Thymus (tissue), 11 donors: ENCODE data around the gene ZNF543. TPM values are rescaled to one million over a fixed set of nuclear protein-coding genes. Genes with fewer than 3 reads are reported as not detected.
A peak's percentile ranks its signal among the peaks of the same experiment; 100 is the strongest.

Experiments used
- DNase-seq, 9 donors: peaks; one replicate each; pipeline ENCODE4 v3.0.0-alpha.2; 2013; ENCODE audit warnings: low spot score in 9 of 9, low read depth in 6 of 9, missing footprints in 1 of 9
- H3K27ac ChIP-seq, 2 donors: one replicate each; pipeline ENCODE4 v1.5.1; 2013; ENCODE audit warnings: control low read depth in 1 of 2, low read depth in 1 of 2, low read length in 1 of 2, mild to moderate bottlenecking in 1 of 2, moderate library complexity in 1 of 2
- H3K27me3 ChIP-seq, 2 donors: one replicate each; pipeline ENCODE4 v1.5.1; 2013; ENCODE audit warnings: low read length in 1 of 2; ENCODE audit not compliant: control insufficient read depth in 2 of 2, insufficient read depth in 1 of 2
- H3K36me3 ChIP-seq, 2 donors: one replicate each; pipeline ENCODE4 v1.5.1; 2013; ENCODE audit warnings: low read length in 1 of 2, mild to moderate bottlenecking in 1 of 2, moderate library complexity in 1 of 2; ENCODE audit not compliant: control insufficient read depth in 2 of 2, insufficient read depth in 2 of 2
- H3K4me1 ChIP-seq, 2 donors: one replicate each; pipeline ENCODE4 v1.5.1; 2013; ENCODE audit warnings: low read length in 2 of 2; ENCODE audit not compliant: control insufficient read depth in 2 of 2, insufficient read depth in 2 of 2
- H3K4me3 ChIP-seq, 2 donors: one replicate each; pipeline ENCODE4 v1.5.1; 2013; ENCODE audit warnings: low read length in 2 of 2, control low read depth in 1 of 2, mild to moderate bottlenecking in 1 of 2
- H3K9me3 ChIP-seq, 2 donors: one replicate each; pipeline ENCODE4 v1.5.1; 2013; ENCODE audit warnings: low read length in 1 of 2, mild to moderate bottlenecking in 1 of 2; ENCODE audit not compliant: control insufficient read depth in 2 of 2, insufficient read depth in 1 of 2
- WGBS: extraction: QIAGEN DNeasy Blood & Tissue Kit; methylation state at CpG from one replicate; pipeline ENCODE4 v1.1.7; 2013; 5-methylcytosine and 5-hydroxymethylcytosine counted together
- polyA plus RNA-seq: library from polyadenylated mRNA; stranded (reverse); fragments of 200-250 nt; gene quantifications from one replicate; pipeline ENCODE4 v1.2.3, GENCODE V29; 2013
- total RNA-seq: library from RNA; stranded (reverse); fragments of 120-200 nt; gene quantifications from one replicate; pipeline ENCODE4 v1.2.4, GENCODE V29; 2013
- donor health status: healthy.

Gene ZNF543
- total and polyA plus RNA-seq, 2 donors: 3.9 to 10.3 TPM

DNA sequence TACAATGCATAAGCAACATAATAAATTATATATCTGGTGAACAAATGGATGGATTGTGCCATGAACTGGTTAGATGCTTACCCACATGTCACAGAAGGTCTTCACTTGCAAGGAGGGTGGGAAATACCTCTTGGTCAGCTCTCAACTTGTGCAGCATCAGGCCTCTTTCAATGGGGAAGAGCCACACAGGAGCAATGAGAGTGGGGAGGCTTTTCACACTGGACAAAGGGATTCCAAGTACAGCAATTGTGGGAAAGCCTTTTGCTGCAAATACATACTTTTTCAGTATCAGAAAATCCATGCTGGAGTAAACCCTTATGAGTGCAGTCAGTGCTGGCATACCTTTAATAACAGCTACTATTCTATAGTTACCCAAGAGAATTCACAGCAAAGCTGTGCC, 11.8 kb upstream of the ZNF543 start:
- no peak for DNase-seq
- H3K27me3 ChIP-seq: no peaks in the 10 kb centered on the region
- peaks cover 0 to 2% of the 10 kb centered on the region in 2 donors for H3K36me3 ChIP-seq
- no peaks in the 10 kb centered on the region for H3K4me1 ChIP-seq
- no peak overlapping the region for H3K27ac ChIP-seq
- no peak overlapping the region for H3K4me3 ChIP-seq
- no peaks in the 10 kb centered on the region for H3K9me3 ChIP-seq

DNA sequence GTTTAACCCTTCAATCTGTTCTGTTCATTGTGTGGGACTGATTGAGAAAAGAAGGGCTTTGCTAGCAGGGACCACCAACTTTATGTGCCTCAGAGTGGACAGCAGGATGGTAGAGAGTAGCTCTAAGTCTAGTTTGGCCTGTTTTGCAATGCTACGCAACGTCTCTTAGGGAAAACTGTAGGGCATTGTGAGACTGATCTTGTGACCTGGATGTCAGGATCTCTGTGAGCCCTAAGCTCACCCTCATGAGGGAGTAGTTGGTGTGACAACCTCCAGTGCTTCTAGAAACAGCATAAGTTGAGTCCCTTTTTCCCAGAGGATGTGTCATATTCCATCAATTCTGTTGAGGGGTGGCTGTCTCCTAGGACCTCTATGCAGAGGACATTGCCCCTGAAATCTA, 9.5 kb upstream of the ZNF543 start:
- no peak overlapping the region for H3K4me3 ChIP-seq
- 93% methylated on average over 2 of the region's 2 CpGs for WGBS
- H3K36me3 ChIP-seq: no peaks in the 10 kb centered on the region
- no peaks in the 10 kb centered on the region for H3K9me3 ChIP-seq
- peaks cover 0 to 6% of the 10 kb centered on the region in 2 donors for H3K27me3 ChIP-seq
- no peak for DNase-seq
- H3K4me1 ChIP-seq: no peaks in the 10 kb centered on the region
- H3K27ac ChIP-seq: no peak overlapping the region

DNA sequence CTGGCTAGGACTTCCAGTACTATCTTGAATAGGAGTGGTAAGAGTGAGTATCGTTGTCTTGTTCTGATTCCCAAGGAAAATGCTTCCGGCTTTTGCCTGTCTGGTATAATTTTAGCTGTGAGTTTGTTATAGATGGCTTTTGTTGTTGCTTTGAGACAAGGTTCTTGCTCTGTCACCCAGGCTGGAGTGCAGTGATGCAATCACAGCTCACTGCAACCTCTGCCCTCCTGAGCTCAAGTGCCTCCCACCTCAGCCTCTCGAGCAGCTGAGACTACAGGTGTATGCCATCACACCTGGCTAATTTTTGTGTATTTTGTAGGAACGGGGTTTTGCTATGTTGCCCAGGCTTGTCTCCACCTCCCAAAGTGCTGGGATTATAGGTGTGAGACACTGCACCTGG, 6.1 kb upstream of the ZNF543 start:
- no peak for DNase-seq
- Histone ChIP-seq H3K9me3 (no peaks in the 10 kb centered on the region), H3K4me3 (no peak overlapping the region), H3K36me3 (no peaks in the 10 kb centered on the region), H3K27ac (no peak overlapping the region), H3K4me1 (no peaks in the 10 kb centered on the region), H3K27me3 (peaks cover 19 to 35% of the 10 kb centered on the region in 2 donors)
- whole genome bisulfite sequencing: 86% methylated on average over 4 of the region's 4 CpGs

DNA sequence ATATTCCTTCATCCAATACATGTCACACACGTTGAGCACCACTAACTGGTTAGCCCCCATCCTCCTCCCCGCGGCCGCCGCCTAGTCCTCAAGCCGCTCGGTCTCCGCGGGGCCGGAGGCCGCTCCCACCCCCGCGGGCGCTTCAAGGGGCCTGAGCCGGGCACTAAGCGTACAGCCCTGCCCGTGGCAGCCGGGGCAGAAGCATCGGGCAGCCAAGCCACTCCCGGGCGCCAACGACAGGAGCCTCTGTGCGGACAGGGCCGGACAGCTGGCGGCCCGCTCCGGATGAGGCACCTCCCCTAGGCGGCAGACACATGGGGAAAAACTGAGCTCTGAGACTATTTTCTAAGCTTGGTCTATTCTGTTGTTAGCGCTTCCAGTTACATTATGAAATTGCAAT, 2.8 kb upstream of the ZNF543 start:
- WGBS: 19% methylated on average over 29 of the region's 29 CpGs
- Histone ChIP-seq H3K9me3 (no peaks in the 10 kb centered on the region), H3K27ac (no peak overlapping the region), H3K4me1 (peaks cover 14 to 18% of the 10 kb centered on the region in 2 donors), H3K4me3 (no peak overlapping the region), H3K27me3 (peaks cover 19 to 35% of the 10 kb centered on the region in 2 donors), H3K36me3 (no peaks in the 10 kb centered on the region)
- DNase-seq: no peak

DNA sequence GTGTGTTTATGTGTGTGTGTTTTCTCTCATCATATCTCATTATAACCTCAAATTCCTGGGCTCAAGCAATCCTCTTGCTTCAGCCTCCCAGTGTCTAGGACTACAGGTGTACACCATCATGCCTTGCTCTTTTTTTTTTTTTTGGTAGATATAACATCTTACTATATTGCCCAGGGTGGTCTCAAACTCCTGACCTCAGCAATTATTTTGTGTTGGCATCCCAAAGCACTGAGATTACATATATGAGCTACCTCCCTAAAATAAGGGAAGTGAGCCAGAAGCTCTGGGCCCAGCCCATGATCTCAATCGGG, 448 bp upstream of the ZNF543 start:
- DNase-seq: no peak
- WGBS: 2% methylated on average over 1 of the region's 1 CpG
- peak overlapping the region; percentile 83 to 93 for H3K27ac ChIP-seq

DNA sequence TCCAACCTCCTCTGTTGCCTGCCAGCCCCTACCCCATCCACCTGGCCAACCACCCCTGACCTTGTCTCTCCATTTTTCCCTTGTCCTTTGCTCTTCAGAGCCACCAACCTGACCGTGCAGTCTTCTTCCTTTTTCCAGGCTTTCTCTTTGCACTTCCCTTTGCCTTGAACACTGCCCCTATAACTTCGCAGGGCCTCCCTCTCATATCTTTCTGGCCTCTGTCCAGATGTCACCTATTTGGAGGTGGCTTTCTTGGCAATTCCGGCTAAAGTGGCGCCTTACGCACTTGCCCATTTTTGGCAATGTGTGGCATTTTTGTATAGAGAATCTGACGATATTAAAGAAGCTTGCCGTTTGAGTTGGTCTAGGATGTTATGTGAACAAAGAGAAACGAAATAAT, 844 bp downstream of the ZNF543 start:
- Histone ChIP-seq H3K27ac (no peak overlapping the region), H3K4me3 (peak overlapping the region; percentile 65 to 93), H3K36me3 (peaks cover 24% of the 10 kb centered on the region in 2 donors), H3K9me3 (no peaks in the 10 kb centered on the region), H3K4me1 (peaks cover 18% of the 10 kb centered on the region in 2 donors), H3K27me3 (peaks cover 18 to 26% of the 10 kb centered on the region in 2 donors)
- 61% methylated on average over 8 of the region's 8 CpGs for WGBS
- peak in 1 of 9 donors; percentile 4 for DNase-seq

More for the DNA sequence above, 448 bp upstream of the ZNF543 start:
- no peaks in the 10 kb centered on the region for H3K9me3 ChIP-seq
- peak overlapping the region; percentile 65 to 93 for H3K4me3 ChIP-seq
- H3K36me3 ChIP-seq: peaks cover 11 to 12% of the 10 kb centered on the region in 2 donors
- peaks cover 19 to 32% of the 10 kb centered on the region in 2 donors for H3K27me3 ChIP-seq
- peaks cover 18% of the 10 kb centered on the region in 2 donors for H3K4me1 ChIP-seq

DNA sequence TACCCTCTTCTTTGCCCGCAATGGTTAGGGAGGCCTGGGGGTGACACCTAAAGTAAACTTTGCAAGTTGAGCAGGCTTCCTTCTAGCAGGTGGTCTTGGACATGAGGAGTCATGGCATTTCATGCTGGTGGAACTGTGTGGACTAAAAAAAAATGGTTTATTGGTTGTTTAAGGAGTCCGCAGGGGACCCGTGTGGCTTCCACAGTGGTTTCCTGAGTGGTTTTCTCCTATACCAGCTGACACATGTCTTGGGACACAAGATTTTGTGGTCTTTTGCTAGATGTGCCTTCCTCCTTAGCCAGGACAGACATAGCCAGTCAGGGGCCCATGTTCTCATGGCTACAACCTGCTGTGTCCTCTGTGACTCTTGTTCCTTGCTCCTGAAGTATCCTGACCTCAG, 1.5 kb downstream of the ZNF543 start:
- Histone ChIP-seq H3K4me3 (no peak overlapping the region), H3K4me1 (peaks cover 18% of the 10 kb centered on the region in 2 donors), H3K36me3 (peaks cover 30% of the 10 kb centered on the region in 2 donors), H3K27ac (no peak overlapping the region), H3K9me3 (no peaks in the 10 kb centered on the region), H3K27me3 (peaks cover 14 to 20% of the 10 kb centered on the region in 2 donors)
- WGBS: 37% methylated on average over 3 of the region's 3 CpGs
- DNase-seq: no peak

DNA sequence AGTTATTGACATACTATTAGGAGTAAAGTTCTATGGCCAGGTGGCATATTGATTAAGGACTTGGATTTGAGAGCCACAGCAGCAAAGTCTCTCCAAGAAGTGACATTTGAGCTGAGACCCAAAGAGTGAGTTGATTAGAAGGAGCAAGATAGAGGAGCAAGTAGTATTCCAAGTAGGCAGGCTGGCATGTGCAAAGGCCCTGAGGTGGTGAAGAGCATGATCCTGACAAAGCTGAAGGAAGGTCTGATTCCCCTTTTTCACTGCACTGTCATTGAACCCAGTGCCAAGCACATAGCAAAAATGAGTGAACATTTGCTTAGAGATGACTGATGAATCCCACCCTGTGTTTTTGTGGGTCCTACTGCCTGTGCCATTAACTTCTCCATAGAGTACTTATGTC, 4.7 kb downstream of the ZNF543 start:
- Histone ChIP-seq H3K36me3 (peaks cover 56% of the 10 kb centered on the region in 2 donors), H3K4me3 (no peak overlapping the region), H3K27ac (no peak overlapping the region), H3K9me3 (peaks cover 0 to 4% of the 10 kb centered on the region in 2 donors), H3K4me1 (peaks cover 14 to 15% of the 10 kb centered on the region in 2 donors), H3K27me3 (no peaks in the 10 kb centered on the region)
- no peak for DNase-seq

DNA sequence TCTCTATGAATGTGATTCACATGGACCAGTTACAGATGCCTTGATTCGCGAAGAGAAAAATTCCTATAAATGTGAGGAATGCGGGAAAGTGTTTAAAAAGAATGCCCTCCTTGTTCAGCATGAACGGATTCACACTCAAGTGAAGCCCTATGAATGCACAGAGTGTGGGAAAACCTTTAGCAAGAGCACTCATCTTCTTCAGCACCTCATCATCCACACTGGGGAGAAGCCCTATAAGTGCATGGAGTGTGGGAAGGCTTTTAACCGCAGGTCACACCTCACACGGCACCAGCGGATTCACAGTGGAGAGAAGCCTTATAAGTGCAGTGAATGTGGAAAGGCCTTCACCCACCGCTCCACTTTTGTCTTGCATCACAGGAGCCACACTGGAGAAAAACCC, 7.7 kb downstream of the ZNF543 start:
- no peak for DNase-seq
- Histone ChIP-seq H3K4me3 (no peak overlapping the region), H3K36me3 (peaks cover 56% of the 10 kb centered on the region in 2 donors), H3K27me3 (no peaks in the 10 kb centered on the region), H3K27ac (no peak overlapping the region), H3K4me1 (no peaks in the 10 kb centered on the region), H3K9me3 (peaks cover 0 to 4% of the 10 kb centered on the region in 2 donors)
- 98% methylated on average over 8 of the region's 8 CpGs for WGBS

DNA sequence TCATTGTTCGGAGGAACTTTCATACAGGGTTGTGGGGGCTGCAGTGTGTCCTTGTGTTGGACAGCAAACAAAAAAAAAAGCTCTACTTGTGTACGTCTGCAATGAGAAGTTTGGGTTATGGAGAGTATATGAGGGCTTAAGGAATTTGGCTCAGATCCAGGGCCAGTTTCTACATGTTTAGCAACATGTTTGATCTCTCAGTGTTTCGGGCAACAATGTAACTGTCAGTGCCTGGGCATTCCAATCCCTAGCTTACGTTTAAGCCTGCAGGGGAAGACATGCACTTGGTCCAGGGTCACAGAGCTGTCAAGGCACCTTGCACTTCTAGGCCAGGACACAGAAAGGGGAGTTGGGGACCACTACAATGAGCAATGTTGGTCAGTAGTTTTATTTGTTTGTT, 13.9 kb downstream of the ZNF543 start:
- no peak for DNase-seq
- 93% methylated on average over 4 of the region's 4 CpGs for WGBS
- H3K27ac ChIP-seq: peak overlapping the region in 1 of 2 donors; percentile 18

More for the DNA sequence above, 13.9 kb downstream of the ZNF543 start:
- Histone ChIP-seq H3K9me3 (no peaks in the 10 kb centered on the region), H3K36me3 (peaks cover 1 to 6% of the 10 kb centered on the region in 2 donors), H3K4me3 (no peak overlapping the region), H3K27me3 (no peaks in the 10 kb centered on the region), H3K4me1 (no peaks in the 10 kb centered on the region)
